ENCODE measurements around the gene FAAH2. TPM values are rescaled to one million over a fixed set of nuclear protein-coding genes. Genes with fewer than 3 reads are reported as not detected.
A peak's percentile ranks its signal among the peaks of the same experiment; 100 is the strongest.

The FAAH2 gene, protein sequence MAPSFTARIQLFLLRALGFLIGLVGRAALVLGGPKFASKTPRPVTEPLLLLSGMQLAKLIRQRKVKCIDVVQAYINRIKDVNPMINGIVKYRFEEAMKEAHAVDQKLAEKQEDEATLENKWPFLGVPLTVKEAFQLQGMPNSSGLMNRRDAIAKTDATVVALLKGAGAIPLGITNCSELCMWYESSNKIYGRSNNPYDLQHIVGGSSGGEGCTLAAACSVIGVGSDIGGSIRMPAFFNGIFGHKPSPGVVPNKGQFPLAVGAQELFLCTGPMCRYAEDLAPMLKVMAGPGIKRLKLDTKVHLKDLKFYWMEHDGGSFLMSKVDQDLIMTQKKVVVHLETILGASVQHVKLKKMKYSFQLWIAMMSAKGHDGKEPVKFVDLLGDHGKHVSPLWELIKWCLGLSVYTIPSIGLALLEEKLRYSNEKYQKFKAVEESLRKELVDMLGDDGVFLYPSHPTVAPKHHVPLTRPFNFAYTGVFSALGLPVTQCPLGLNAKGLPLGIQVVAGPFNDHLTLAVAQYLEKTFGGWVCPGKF
- total RNA-seq, result 1 to 10 TPM; 4.2 to 8.9 TPM
- 1.3 TPM for polyA plus RNA-seq (2013, experiment 1 of 2)
- 0.62 TPM for polyA plus RNA-seq (2013, experiment 2 of 2)
- long read RNA-seq, experiment 1, partial matches to known transcripts, result 0 of 3 reads
- long read RNA-seq, experiment 1, other reads (novel, unspliced or antisense), result 2 of 3 reads
- long read RNA-seq, experiment 2, partial matches to known transcripts, result 2 of 8 reads
- long read RNA-seq, experiment 2, other reads (novel, unspliced or antisense), result 4 of 8 reads
- long read RNA-seq, experiment 3, transcript FAAH2-201 (11 exons, 1,983 nt), result major isoform, 14 of 39 reads
- long read RNA-seq, experiment 3, partial matches to known transcripts, result 5 of 39 reads
- long read RNA-seq, experiment 3, other reads (novel, unspliced or antisense), result 20 of 39 reads
- long read RNA-seq, experiment 4, partial matches to known transcripts, result 3 of 9 reads
- long read RNA-seq, experiment 4, other reads (novel, unspliced or antisense), result 3 of 9 reads

DNA sequence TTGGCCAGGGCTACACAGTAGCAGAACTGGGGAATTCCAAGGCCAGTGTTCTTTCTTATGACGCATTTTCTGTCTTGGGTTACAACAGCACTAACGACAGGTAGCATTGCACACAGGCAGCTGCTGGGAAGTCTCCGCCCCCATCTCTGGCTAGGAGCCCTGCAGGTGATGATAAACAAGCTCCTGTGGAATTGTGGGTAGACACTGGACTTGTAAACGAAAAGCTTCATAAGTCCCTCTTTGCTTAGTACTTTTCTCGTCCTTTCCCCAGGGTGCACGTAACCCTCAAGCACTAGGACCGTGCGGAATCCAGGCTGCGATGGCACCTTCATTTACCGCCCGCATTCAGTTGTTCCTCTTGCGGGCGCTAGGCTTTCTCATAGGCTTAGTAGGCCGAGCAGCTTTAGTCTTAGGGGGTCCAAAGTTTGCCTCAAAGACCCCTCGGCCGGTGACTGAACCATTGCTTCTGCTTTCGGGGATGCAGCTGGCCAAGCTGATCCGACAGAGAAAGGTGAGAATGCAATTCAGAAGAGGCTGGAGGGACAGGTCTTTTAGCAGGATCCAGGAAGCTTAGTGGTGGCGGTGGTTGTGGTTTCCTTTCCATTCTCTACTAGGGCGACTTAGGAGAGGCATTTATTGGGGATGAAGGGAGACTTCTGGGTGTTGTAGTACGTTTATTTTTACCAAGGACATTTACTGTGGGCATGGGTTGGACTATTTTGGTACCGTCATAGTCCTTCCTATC is at the start of gene FAAH2:
TSS of gene FAAH2 (plus strand) at position 200 of the 745 bp plus-strand sequence. CDS start at position 320, 120 bp downstream.
- Mint-ChIP-seq H3K4me3 (peak within 1 kb of the TSS; percentile 76), H3K36me3 (ENCODE audit: low read depth) (no peaks in the 10 kb centered on the region), H3K4me1 (peaks cover 3% of the 10 kb centered on the region), H3K27ac (peak within 1 kb of the TSS; percentile 91), H3K27me3 (ENCODE audit: insufficient read depth) (no peaks in the 10 kb centered on the region), H3K9me3 (peaks cover 52% of the 10 kb centered on the region)
- Histone ChIP-seq H3K27me3 (ENCODE audit: control insufficient read depth, insufficient read depth, low read length, poor library complexity, severe bottlenecking) (no peaks in the 10 kb centered on the region), H3K36me3 (ENCODE audit: control insufficient read depth, insufficient read depth, low read length) (no peaks in the 10 kb centered on the region), H3K4me1 (ENCODE audit: control insufficient read depth, insufficient read depth, low read length) (no peaks in the 10 kb centered on the region), H3K4me3 (ENCODE audit: low read length) (peak within 1 kb of the TSS; percentile 84), H3K9ac (ENCODE audit: extremely low read depth, low read length, poor library complexity, severe bottlenecking) (peak within 1 kb of the TSS; percentile 44), H3K9me3 (ENCODE audit: control insufficient read depth, low read length) (no peaks in the 10 kb centered on the region), H3K27ac (ENCODE audit: low read depth, low read length) (no peak within 1 kb of the TSS)
- TF ChIP-seq, protein P1, sequence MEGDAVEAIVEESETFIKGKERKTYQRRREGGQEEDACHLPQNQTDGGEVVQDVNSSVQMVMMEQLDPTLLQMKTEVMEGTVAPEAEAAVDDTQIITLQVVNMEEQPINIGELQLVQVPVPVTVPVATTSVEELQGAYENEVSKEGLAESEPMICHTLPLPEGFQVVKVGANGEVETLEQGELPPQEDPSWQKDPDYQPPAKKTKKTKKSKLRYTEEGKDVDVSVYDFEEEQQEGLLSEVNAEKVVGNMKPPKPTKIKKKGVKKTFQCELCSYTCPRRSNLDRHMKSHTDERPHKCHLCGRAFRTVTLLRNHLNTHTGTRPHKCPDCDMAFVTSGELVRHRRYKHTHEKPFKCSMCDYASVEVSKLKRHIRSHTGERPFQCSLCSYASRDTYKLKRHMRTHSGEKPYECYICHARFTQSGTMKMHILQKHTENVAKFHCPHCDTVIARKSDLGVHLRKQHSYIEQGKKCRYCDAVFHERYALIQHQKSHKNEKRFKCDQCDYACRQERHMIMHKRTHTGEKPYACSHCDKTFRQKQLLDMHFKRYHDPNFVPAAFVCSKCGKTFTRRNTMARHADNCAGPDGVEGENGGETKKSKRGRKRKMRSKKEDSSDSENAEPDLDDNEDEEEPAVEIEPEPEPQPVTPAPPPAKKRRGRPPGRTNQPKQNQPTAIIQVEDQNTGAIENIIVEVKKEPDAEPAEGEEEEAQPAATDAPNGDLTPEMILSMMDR (conservative IDR thresholded peaks at IDR 0.05), result peak; percentile 47
- peak; percentile 87 for DNase-seq
- 17 to 60% methylated on average over 3 to 20 of the region's 22 CpGs for WGBS, 2 experiments (ENCODE audit: insufficient coverage in 1 of 2, insufficient read length in 1 of 2)

DNA sequence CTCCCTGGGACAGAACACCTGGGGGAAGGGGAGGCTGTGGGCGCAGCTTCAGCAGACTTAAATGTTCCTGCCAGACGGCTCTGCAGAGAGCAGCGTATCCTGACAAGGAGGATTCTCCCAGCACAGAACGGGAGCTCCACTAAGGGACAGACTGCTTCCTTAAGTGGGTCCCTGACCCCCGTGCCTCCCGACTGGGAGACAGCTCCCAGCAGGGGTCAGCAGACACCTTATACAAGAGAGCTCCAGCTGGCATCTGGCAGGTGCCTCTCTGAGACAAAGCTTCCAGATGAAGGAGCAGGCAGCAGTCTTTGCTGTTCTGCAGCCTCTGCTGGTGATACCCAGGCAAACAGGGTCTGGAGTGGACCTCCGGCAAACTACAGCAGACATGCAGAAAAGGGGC is 44.5 kb upstream of the FAAH2 start:
- Mint-ChIP-seq H3K4me3 (no peak overlapping the region), H3K4me1 (no peaks in the 10 kb centered on the region), H3K27ac (no peak overlapping the region), H3K27me3 (ENCODE audit: insufficient read depth) (no peaks in the 10 kb centered on the region), H3K36me3 (ENCODE audit: low read depth) (peaks cover 11% of the 10 kb centered on the region), H3K9me3 (peaks cover 78% of the 10 kb centered on the region)
- TF ChIP-seq, protein P1 (conservative IDR thresholded peaks at IDR 0.05), result no peak
- H3K27ac ChIP-seq (ENCODE audit: low read depth, low read length), result no peak overlapping the region
- no peak overlapping the region for H3K4me3 ChIP-seq (ENCODE audit: low read length)
- WGBS, 2 experiments (ENCODE audit: insufficient coverage in 1 of 2, insufficient read length in 1 of 2), result 93% methylated on average over 7 of the region's 7 CpGs; no CpG with 5 or more reads in 1 of the 2 experiments
- no peaks in the 10 kb centered on the region for H3K27me3 ChIP-seq (ENCODE audit: control insufficient read depth, insufficient read depth, low read length, poor library complexity, severe bottlenecking)
- H3K36me3 ChIP-seq (ENCODE audit: control insufficient read depth, insufficient read depth, low read length), result no peaks in the 10 kb centered on the region
- H3K9ac ChIP-seq (ENCODE audit: extremely low read depth, low read length, poor library complexity, severe bottlenecking), result no peak overlapping the region
- H3K4me1 ChIP-seq (ENCODE audit: control insufficient read depth, insufficient read depth, low read length), result no peaks in the 10 kb centered on the region
- peaks cover 10% of the 10 kb centered on the region for H3K9me3 ChIP-seq (ENCODE audit: control insufficient read depth, low read length)
- no peak for DNase-seq

DNA sequence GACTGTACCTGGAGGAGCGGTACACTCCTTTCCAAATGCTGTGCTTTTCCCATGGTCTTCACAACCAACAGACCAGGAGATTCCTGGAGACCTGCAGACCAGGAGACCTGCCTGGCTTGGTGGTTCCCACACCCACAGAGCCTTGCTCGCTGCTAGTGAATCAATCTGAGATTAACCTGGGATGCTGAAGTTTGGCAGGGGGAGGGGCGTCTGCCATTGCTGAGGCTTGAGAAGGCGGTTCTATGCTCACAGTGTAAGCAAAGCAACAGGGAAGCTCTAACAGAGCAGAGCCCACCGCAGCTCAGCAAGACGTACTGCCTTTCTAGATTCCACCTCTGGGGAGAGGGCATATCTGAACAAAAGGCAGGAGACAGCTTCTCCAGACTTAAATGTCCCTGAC is 34.5 kb upstream of the FAAH2 start:
- Mint-ChIP-seq H3K4me1 (no peaks in the 10 kb centered on the region), H3K36me3 (ENCODE audit: low read depth) (peaks cover 13% of the 10 kb centered on the region), H3K9me3 (peaks cover 76% of the 10 kb centered on the region), H3K4me3 (no peak overlapping the region), H3K27me3 (ENCODE audit: insufficient read depth) (no peaks in the 10 kb centered on the region), H3K27ac (no peak overlapping the region)
- Histone ChIP-seq H3K9me3 (ENCODE audit: control insufficient read depth, low read length) (peaks cover 41% of the 10 kb centered on the region), H3K9ac (ENCODE audit: extremely low read depth, low read length, poor library complexity, severe bottlenecking) (no peak overlapping the region), H3K4me3 (ENCODE audit: low read length) (no peak overlapping the region), H3K27me3 (ENCODE audit: control insufficient read depth, insufficient read depth, low read length, poor library complexity, severe bottlenecking) (no peaks in the 10 kb centered on the region), H3K36me3 (ENCODE audit: control insufficient read depth, insufficient read depth, low read length) (no peaks in the 10 kb centered on the region), H3K4me1 (ENCODE audit: control insufficient read depth, insufficient read depth, low read length) (no peaks in the 10 kb centered on the region), H3K27ac (ENCODE audit: low read depth, low read length) (no peak overlapping the region)
- 93 to 100% methylated on average over 1 to 6 of the region's 6 CpGs for WGBS, 2 experiments (ENCODE audit: insufficient coverage in 1 of 2, insufficient read length in 1 of 2)
- DNase-seq, result no peak
- TF ChIP-seq, protein P1 (conservative IDR thresholded peaks at IDR 0.05), result no peak

Measured in endodermal cell (in vitro differentiated cells).